Umbilical cord (tissue), 2 donors: ENCODE results near the gene ATP4A. TPM values are rescaled to one million over a fixed set of nuclear protein-coding genes. Genes with fewer than 3 reads are reported as not detected.

Experiments used
- DNase-seq: peaks from one replicate; pipeline ENCODE4 v3.0.0-alpha.2; 2015; ENCODE audit warnings: low spot score
- total RNA-seq: library from RNA; depleted of rRNA; stranded (reverse); fragments of >200 nt; gene quantifications from one replicate; pipeline ENCODE4 v1.2.3, GENCODE V29; 2014; ENCODE audit warnings: low replicate concordance; ENCODE audit not compliant: insufficient read depth

Gene ATP4A
- total RNA-seq, 1 donor from 2014 or later: not detected

DNA sequence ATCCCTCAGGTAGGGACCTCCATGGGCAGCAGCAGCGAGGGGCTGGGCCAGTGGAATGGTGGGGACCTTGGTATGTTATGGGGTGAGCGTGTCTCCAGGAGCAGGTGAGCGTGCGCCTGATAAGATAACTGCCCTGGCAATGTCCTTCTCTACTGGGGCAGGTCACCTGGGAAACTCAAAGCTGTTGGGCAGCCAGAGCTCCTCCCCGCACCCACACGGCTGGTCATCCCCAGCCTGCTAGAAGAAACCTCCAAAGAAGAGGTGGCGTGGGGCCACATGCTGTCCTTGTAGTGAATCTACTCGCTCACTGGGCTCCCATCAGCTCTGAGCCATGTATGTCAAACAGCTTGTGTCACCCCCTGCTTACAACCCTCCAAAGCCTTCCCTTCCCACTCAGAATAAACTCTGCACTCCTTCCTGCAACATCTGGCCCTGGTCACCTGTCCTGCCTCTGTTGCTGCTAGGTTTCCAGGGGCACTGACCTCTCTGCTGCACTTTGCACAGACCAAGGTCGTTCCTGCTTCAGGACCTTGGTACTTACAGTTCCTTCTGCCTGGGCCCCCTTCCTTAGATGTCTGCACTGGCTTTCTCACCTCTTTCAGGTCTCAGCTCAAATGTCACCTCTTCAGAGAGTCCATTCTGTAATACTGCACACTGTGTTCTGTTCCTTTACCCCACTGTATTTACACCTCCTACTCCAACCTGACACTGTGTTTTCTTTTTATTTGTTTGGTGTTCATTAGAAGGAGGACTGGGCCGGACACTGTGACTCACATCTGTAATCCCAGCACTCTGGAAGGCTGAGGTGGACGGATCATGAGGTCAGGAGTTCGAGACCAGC lies 1.8 kb upstream of the ATP4A start:
- no peak for DNase-seq

GRCh38 chr19:35562776-35563175 lies 682 bp downstream of the ATP4A start:
- DNase-seq: no peak

GRCh38 chr19:35562336-35562735 lies 1.1 kb downstream of the ATP4A start:
- DNase-seq: no peak

GRCh38 chr19:35561436-35561835 lies 2.0 kb downstream of the ATP4A start:
- no peak for DNase-seq

- DNase-seq: no peak
These were observed 2.8 kb downstream of the ATP4A start for GRCh38 chr19:35560677-35561076.

GRCh38 chr19:35560271-35560670 lies 3.2 kb downstream of the ATP4A start:
- no peak for DNase-seq

DNA sequence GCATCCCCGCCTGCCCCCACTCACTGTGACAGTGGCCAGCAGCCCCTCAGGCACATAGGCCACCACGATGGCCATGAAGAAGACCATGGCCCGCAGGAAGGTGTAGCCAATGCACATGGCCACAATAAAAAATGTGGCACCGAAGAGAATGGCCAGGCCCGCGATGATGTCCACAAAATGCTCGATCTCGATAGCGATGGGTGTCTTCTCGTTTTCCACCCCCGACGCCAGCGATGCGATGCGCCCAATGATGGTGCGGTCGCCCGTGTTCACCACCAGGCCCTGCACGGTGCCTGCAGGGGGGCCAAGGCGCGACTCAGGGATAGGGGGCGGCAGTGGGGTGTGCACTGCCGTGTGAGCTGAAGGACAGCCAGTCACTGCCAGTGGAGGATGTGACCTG lies 3.7 kb downstream of the ATP4A start:
- no peak for DNase-seq

- no peak for DNase-seq
These were observed 4.2 kb downstream of the ATP4A start for GRCh38 chr19:35559281-35559659.

- DNase-seq: no peak
These were observed 4.8 kb downstream of the ATP4A start for GRCh38 chr19:35558400-35559280.

- no peak for DNase-seq
These were observed 5.7 kb downstream of the ATP4A start for GRCh38 chr19:35557539-35558399.

GRCh38 chr19:35556846-35557538 lies 6.5 kb downstream of the ATP4A start:
- no peak for DNase-seq

DNA sequence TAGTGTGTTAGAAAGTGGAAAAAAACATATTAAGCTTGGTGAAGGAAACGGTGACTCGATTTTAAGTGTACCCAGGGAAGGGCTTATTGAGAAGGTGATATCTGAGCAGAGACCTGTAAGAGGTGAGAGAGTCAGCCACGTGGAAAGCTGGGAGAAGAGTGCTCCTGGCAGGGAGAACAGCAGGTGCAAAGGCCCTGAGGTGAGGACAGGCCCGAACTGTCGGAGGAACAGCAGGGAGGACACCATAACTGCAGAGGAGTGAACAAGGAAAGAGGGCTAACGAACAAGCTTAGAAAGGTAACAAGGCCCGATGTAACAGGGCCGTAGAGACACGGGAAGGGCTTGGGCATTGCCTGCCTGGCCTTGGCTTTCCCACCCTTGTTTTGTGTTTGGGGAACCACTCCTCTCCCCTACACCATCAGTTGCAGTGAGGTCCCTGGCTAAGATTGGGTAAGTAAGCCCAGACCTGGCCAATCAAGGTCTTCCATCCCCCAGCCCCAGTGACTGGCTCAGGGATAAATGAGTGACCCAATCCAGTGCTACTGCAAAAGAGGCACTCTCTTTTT lies 7.3 kb downstream of the ATP4A start:
- DNase-seq: no peak

- DNase-seq: no peak
These were observed 8.0 kb downstream of the ATP4A start for GRCh38 chr19:35555301-35556005.

DNA sequence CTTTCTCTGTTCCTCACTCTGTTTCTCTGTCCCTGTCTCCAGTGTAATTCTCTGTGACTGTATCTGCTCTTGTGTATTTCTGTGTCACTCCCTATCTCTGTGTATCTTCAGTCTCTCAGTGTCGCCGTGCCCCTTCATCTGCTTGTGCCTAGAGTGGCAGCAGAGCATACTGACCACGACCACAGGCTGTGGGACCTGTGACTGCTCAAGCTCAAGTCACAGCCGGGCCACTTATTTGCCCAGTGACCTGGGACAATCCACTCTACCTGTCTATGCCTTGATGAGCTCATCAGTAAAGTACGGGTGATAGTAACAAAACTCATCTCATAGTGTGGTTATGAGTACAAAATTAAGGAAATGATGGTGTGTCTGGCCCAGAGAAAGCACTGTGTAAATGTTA lies 9.4 kb downstream of the ATP4A start:
- no peak for DNase-seq

DNA sequence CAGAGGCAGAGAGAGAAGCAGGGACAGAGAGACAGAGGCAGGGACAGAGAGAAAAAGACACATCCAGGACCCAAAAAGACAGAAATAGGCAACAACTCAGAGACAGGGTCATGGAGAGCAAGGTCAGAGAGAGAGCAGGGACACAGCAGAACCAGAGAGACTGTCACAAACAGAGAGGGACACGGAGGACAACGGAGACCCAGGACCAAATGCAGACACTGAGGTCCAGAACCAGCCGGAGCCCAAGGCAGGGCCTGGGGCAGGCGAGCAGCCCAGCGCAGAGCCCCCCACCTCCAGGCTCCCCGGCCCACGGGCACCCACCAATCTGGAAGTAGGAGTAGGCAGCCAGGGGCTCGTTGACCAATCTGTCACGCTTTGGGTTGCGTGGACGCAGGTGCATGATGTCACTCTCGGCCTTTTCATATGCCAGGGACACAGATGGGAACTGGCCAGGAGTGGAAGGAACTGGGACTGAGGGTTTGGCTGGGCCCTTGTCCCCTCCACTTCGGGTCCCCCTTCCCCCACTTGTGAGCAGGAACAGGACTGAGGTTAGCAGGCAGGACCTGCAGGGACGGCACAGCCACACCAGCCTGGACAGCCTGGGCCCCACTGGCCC lies 10.0 kb downstream of the ATP4A start:
- no peak for DNase-seq

DNA sequence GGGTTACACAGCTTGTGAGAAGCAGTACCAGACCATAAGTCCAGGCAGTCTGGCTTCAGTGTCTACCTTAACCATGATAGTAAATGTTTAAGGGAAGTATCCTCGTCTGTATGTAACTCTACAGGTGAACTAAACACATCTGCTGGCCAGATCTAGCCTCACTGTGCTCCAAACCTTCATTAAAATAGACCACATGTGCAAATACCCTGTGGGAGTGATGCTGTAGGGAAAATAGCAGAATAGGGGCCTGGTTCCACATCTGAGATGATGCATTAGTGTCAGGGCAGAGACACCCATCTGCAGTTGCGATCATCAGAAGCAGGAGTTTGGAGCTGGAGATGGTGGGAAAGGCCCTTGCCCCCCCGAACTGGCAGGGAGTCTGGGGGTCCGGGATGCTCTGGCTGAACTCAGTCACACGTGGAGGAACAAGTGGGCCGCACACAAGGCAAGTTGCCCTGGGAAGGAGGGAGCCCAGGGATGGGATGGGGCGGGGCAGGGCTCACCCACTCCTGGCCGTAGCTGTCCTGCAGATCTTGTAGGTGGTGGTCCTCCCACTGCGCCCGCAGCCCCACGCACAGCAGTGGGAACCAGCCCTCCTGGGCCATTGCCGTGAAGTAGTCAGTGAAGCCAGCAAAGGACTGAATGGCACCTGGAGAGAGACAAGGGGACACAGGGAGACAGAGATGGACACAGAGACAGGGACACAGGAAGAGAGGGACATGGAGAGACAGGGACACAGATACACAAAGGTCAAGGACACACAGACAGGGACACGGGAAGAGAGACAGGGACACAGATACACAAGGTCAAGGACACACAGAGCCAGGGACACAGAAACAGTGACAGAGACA lies 10.7 kb downstream of the ATP4A start:
- DNase-seq: no peak

DNA sequence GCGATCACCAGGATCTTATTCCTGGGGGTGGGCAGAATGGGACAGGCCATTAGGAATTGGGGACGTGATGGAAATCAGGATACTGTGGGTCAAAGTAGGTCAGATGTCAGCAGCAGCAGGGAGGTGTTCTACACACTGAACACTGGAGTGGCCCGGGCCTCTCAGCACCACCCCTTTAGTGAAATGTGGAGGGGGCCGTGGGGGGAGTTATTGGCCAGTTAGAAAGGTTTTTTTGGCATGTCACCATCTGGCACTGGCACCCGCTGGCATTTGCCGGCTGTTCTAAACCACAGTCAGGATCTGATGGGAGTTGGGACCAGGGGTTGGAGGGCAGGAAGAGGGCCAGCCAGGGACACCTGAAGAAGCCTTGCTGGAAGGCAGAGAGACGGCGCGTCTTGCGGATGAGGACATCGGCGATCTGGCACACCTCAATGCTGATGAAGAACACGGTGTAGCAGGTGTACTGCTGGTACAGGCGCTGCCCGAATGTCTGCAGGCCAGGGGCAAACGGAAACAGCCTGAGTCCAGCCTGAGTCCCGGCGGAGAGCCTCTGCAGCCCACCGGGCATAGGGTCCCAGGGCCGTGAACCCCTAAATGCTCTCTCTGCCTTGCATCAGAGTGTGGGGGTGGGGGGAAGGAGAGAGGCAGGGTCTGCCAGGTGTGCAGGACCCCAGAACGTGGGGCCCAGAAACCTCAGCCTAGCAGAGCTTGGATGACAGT lies 12.2 kb downstream of the ATP4A start:
- DNase-seq: no peak

- no peak for DNase-seq
These were observed 13.5 kb downstream of the ATP4A start for GRCh38 chr19:35549879-35550523.
